Esophagus squamous epithelium (tissue), 4 donors: ENCODE results near the gene TMEM91.

Experiments
- POLR2A ChIP-seq, 4 donors: fragments of 450-650 bp; IDR thresholded peaks; one replicate each; pipeline ENCODE4 v1.6.1; 2017; ENCODE audit warnings: antibody characterized with exemption in 4 of 4, mild to moderate bottlenecking in 4 of 4, moderate library complexity in 3 of 4
- TF ChIP-seq, protein P1 (sequence below), 6 experiments: fragments of 450-650 bp in 4 of 6; fragments of 200-600 bp in 2 of 6; sonication (generic) in 2 of 6; IDR thresholded peaks; one replicate each; pipeline ENCODE4 v1.5.1; 2016 to 2019; ENCODE audit warnings: antibody characterized with exemption in 6 of 6, mild to moderate bottlenecking in 4 of 6, moderate library complexity in 4 of 6

DNA sequence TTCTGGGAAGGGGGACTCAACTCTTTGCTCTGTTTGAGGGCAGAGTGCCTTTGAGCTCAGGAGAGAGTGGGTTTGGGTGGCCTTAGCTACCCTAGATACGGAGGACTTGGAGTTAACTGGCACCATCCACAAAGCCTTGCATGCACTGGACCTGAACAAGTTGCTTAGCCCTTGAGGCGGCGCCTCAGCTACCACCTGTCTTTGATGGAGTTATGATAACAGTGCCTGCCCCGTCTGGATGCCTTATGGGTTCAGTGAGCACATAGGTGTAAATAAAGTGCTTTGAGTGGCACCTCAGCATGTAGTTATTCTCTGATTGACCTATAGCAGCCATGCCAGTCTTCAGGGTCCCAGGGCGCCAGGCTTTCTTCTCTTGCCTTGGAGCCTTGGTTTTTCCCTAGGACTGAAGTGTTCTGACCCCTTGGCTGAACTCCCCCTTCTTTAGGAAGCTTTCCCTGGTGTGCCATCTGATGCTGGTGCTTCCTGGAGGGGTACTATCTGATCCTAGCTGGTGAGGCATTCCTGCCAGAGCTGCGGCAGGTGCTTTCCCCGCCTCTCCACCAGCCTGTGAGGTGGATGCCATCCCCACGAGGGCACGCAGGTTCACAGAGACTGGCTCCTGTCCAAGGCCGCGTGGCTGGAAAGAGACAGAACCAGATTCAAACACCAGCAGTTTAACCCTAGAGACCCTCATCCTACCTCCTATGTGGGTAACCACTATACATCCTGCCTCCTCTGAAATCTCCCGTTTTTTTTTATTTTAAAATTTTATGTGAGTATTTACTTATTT, 27.0 kb downstream of the TMEM91 start:
- TF ChIP-seq, protein P1, sequence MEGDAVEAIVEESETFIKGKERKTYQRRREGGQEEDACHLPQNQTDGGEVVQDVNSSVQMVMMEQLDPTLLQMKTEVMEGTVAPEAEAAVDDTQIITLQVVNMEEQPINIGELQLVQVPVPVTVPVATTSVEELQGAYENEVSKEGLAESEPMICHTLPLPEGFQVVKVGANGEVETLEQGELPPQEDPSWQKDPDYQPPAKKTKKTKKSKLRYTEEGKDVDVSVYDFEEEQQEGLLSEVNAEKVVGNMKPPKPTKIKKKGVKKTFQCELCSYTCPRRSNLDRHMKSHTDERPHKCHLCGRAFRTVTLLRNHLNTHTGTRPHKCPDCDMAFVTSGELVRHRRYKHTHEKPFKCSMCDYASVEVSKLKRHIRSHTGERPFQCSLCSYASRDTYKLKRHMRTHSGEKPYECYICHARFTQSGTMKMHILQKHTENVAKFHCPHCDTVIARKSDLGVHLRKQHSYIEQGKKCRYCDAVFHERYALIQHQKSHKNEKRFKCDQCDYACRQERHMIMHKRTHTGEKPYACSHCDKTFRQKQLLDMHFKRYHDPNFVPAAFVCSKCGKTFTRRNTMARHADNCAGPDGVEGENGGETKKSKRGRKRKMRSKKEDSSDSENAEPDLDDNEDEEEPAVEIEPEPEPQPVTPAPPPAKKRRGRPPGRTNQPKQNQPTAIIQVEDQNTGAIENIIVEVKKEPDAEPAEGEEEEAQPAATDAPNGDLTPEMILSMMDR (IDR thresholded peaks at IDR 0.05), result no peak
- no peak for TF ChIP-seq POLR2A (IDR thresholded peaks at IDR 0.05)
